Stomach (tissue), 4 donors: ENCODE measurements around the gene SIRPB2.

Source experiments
- CTCF ChIP-seq, 7 experiments: fragments of 450-650 bp in 4 of 7; fragments of 200-600 bp in 3 of 7; sonication (generic) in 3 of 7; IDR thresholded peaks; one replicate each; pipeline ENCODE4 v1.5.1; 2016 to 2019; ENCODE audit warnings: antibody characterized with exemption in 7 of 7, control low read depth in 2 of 7, mild to moderate bottlenecking in 1 of 7
- POLR2A ChIP-seq, 4 donors: fragments of 450-650 bp; IDR thresholded peaks; one replicate each; pipeline ENCODE4 v1.6.1; 2016; ENCODE audit warnings: antibody characterized with exemption in 4 of 4, control low read depth in 2 of 4, mild to moderate bottlenecking in 1 of 4, moderate library complexity in 1 of 4

- no peak for TF ChIP-seq CTCF (IDR thresholded peaks at IDR 0.05)
- no peak for TF ChIP-seq POLR2A (IDR thresholded peaks at IDR 0.05)
These were observed 60.1 kb downstream of the SIRPB2 start for GRCh38 chr20:1431158-1431557.
